HG03066 (cell line): ENCODE data around the gene SLC41A2.

Source experiments
- ATAC-seq: cut with Tn5 transposase; IDR thresholded peaks from one replicate; pipeline ENCODE4 v1.9.1; 2021; ENCODE audit warnings: low read depth; ENCODE audit not compliant: unreplicated experiment

Gene SLC41A2

DNA sequence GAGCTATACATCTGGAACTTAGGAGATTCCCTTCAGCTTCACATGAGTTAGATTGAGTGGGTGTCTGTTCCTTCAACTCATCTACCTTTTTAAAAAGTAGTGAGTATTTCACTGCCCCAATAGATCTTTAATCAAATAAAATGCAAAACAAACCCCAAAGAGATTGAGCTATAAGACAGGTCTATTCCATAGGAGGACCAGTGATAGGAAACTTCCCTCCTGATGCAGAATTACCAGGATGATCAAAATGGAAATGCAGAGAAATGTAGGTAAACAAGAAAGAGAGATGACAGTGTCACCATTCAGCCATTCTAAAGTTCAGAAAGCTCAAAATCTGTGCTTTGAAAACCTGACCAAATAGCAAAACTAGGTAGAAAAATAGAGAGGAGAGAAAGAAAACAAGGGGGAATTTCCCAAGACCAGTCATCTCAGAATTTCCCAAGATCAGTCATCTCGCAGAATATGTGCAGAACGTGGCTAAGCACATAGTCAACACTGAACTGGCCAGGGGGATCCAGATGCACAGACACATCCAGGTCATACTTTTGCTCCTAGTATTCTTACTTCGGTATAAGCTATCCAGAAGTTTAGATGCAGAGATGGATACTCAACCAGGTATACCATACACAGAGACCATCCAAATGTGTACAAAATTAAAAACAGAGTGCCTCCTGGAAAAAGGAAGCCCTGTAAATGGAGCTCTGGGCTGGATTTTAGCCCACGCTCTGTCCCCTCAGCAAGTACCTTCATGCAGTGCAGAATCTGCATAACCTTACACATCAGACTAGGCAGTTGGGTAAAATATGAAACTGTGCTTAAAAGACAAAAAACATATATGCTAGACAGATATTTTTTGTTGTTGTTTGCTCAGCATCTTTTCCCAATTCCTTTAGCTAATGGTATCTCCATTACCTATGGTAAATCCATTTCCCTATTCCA lies 27.4 kb downstream of the SLC41A2 start:
- ATAC-seq = peak; percentile 89

DNA sequence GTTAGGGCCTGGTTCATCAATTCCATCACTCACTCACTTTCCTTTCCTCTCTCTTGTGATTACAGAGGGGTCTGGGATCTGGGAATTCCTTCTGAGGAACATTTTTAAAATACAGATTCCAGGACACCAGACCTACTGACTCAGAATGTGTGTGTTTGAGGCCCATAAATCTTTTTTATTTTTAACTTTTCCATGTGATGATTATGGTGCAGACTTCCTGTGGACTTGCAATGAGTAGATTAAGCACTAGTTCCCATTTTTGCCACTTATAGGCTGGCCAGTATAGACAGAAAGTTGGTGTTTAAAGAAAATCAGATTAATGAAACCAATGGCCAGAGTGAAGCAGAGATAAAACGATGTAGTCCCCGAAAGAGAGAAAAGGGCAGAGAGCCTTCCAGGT lies 28.1 kb downstream of the SLC41A2 start:
- no peak for ATAC-seq

DNA sequence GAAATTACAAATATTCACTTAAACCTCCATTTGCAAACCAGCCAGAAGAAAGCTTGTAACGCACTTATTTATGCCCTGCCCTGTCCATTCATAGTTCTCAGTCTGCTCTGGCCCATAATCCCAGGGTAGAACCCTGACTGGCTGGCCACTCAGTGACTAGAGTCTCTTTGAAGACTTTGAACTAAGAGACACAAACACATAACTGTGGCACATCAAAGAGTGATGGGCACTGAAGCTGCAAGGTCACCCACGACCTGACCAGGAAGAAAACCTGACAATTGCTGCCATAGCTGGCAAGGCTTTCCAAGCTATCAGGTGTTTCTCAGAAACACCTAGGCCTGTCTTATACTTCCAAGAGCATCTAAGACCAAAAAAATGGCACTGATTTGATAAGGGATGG lies 28.7 kb downstream of the SLC41A2 start:
- ATAC-seq = no peak

DNA sequence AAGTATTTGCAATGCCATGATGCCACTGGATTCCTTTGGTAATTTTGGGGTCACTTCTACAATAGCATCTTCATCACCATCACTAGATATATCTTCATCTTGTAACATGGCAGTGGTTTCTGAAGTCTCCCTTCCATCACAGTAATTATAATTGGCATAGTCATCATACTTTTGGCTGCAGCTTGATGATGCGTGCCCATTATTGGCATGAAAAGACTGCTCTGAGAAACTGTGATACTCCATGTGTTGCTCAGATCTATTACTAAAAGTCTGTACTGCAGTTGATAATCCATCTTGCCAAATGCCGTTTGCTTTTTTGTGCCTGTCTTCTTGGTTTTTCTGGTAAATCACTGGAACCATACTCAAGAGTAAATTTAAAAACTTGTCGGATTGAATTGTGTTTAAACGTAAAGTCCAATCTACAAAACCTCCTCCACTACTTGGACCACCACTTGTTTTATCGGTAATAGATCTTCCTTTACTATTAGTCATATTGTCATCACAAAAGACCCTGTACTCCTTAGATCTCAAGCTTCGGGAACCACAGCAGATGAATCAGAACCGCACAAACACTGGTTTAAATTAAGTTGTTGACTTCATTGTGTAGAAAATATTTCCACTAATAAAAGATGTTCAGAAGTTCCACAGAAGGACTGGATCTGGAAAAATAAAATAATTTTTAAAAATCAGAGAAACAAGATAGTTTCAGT lies 29.9 kb downstream of the SLC41A2 start:
- no peak for ATAC-seq

DNA sequence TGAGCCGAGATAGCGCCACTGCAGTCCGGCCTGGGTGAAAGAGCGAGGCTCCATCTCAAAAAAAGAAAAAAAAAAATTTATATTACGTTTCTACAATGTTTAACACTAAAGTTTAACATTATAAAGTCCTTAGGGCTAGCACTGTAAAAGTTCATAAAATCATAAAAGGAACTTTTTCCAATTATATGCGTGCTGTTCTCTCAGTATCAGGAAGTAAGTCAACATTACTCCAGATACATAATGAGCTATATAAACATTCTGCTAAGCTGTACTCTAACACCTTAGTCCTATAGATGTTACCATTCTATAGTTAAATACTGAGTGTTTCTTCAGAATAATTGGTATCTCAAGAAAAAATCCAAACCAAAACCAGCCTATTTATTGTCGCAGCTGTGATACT lies 32.6 kb downstream of the SLC41A2 start:
- no peak for ATAC-seq

DNA sequence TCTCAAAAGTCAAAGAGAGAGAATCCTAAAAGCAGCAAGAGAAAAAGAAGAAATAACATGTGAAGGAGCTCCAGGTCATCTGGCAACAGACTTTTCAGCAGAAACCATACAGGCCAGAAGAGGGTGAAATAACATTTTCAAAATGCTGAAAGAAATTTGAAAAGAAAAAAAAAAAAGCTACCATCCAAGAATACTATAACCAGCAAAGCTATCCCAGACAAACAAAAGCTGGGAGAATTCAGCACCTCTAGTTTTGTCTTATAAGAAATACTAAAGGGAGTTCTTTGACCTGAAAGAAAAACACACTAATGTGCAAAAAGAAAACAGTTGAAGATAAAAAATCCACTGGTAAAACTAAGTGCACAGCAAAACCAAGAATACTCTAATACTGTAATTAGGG lies 36.8 kb downstream of the SLC41A2 start:
- no peak for ATAC-seq

DNA sequence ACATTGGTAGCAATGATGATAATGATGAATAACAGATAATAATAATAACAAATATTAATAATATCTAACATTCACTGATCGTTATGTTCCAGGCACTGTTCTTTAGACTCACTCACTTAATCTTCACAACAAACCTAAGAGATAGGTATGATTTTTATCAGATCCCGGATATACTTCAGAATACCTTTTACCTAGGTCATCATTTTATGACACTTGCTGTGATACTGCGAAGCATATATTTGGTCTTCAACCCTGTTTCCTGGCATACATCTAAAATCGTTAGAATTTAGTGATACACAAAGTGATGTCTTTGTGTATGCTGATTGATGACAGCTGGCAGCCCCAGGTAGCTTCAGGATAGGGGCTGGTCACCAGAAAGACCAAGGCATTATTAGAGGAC lies 46.1 kb downstream of the SLC41A2 start:
- ATAC-seq = no peak

DNA sequence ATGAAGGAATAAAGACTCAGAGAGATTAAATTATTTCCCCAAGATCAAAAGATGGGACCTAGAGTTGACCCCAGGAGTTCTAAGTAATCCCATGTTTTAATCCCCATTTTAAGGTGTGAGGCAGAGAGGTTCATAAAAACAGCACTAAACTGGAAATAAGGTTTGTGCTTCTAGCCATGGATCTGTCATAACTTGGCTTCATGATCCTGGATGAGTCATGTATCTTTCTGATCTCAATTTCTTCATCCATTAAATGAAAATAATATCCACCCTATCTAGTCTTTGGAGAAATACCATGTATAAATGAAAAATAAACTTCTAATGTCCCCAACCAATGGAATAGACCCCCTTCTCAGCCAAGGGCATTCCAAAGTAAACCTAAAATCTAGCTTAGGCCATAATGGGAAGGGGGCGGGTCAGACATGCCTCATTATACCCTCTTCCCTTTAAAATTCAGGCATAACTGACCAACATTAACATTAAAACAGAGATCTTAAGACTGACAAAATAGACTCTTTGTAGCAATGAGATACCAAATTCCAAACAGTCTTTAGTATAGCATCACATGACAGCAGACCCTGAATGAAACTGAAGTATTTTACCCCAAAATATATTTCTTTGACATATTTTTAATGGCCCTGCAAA lies 47.8 kb downstream of the SLC41A2 start:
- ATAC-seq = no peak

DNA sequence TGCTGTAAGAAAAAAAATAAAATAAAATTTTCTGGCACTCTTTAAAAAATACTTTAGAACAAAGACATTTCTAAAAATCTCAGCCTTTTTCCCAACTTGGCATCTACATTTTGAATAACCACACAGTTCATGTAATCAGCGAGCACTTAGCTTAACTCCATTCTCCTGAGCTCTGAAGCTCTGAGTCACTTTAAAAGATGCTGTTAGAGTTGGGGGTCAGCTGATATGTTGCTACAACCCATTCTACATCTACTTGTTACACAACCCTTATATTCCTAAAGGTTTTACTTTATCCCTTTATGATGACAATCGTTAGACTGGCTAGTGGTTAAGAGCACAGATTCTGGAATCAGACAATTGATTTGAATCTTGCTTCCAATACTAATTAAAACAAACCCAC lies 48.3 kb downstream of the SLC41A2 start:
- no peak for ATAC-seq
